HEK293 (cell line): ENCODE measurements around the gene CDH24.

Experiments used
- CTCF ChIA-PET: fragments of 350-600 bp; formaldehyde crosslinking; extraction: SDS; loops from one replicate; lab custom pipeline; 2021; ENCODE audit warnings: antibody characterized with exemption; lab: Yijun Ruan, JAX
- POLR2A ChIA-PET: fragments of 300-600 bp; formaldehyde crosslinking; extraction: SDS; loops from one replicate; lab custom pipeline; 2020; ENCODE audit warnings: antibody characterized with exemption, inconsistent platforms; lab: Yijun Ruan, JAX
- H3K27ac ChIP-seq: fragments of 200-500 bp; sonication (Bioruptor generic); 2 replicates; pipeline ENCODE4 v1.5.1; 2014; ENCODE audit warnings: low read depth, low read length, control low read depth, inconsistent platforms; ENCODE audit errors: extremely low read depth
- H3K36me3 ChIP-seq, 2 experiments: fragments of 200-500 bp in 1 of 2; sonication (Bioruptor generic) in 1 of 2; 1 replicate in 1 of 2; 2 replicates in 1 of 2; pipeline ENCODE4 v1.5.1; 2014 to 2017; ENCODE audit warnings: inconsistent platforms in 2 of 2, low read length in 2 of 2; ENCODE audit not compliant: control insufficient read depth in 2 of 2, insufficient read depth in 1 of 2
- H3K4me1 ChIP-seq: fragments of 200-500 bp; sonication (Bioruptor generic); 2 replicates; pipeline ENCODE4 v1.5.1; 2014; ENCODE audit warnings: mild to moderate bottlenecking, low read length, inconsistent platforms; ENCODE audit not compliant: control insufficient read depth, insufficient read depth
- H3K4me3 ChIP-seq: 2 replicates; pipeline ENCODE4 v1.5.1; 2011; ENCODE audit warnings: low read depth, mild to moderate bottlenecking, control low read depth, low read length, moderate library complexity
- H3K9me3 ChIP-seq: fragments of 200-500 bp; sonication (Bioruptor generic); 2 replicates; pipeline ENCODE4 v1.5.1; 2014; ENCODE audit warnings: low read depth, low read length, inconsistent platforms; ENCODE audit not compliant: control insufficient read depth, insufficient read depth
- INSM2 ChIP-seq: fragments of 450-650 bp; formaldehyde crosslinking; IDR thresholded peaks from 2 replicates; pipeline ENCODE4 v1.5.1; 2016; ENCODE audit warnings: missing biosample characterization, missing genetic modification characterization
- MEIS1 ChIP-seq: sonication (generic); formaldehyde crosslinking; IDR thresholded peaks from 2 replicates; pipeline ENCODE4 v1.8.1; 2022; ENCODE audit warnings: missing genetic modification reagents, mild to moderate bottlenecking, borderline replicate concordance
- PATZ1 ChIP-seq: fragments of 450-650 bp; formaldehyde crosslinking; IDR thresholded peaks from 2 replicates; pipeline ENCODE4 v1.5.1; 2016; ENCODE audit warnings: missing biosample characterization, missing genetic modification characterization
- SP2 ChIP-seq: fragments of 450-650 bp; formaldehyde crosslinking; IDR thresholded peaks from 2 replicates; pipeline ENCODE4 v1.5.1; 2016; ENCODE audit warnings: missing biosample characterization, missing genetic modification characterization
- ZNF202 ChIP-seq: fragments of 450-650 bp; formaldehyde crosslinking; IDR thresholded peaks from 2 replicates; pipeline ENCODE4 v1.5.1; 2016; ENCODE audit warnings: missing biosample characterization, missing genetic modification characterization, borderline replicate concordance
- ZNF600 ChIP-seq: fragments of 450-650 bp; formaldehyde crosslinking; IDR thresholded peaks from 2 replicates; pipeline ENCODE4 v1.5.1; 2016; ENCODE audit warnings: missing biosample characterization, missing genetic modification characterization
- ZSCAN30 ChIP-seq: fragments of 450-650 bp; IDR thresholded peaks from 2 replicates; pipeline ENCODE4 v1.5.1; 2018; ENCODE audit warnings: missing biosample characterization, mild to moderate bottlenecking, missing genetic modification characterization, moderate library complexity
- TF ChIP-seq, protein P1 (sequence below): fragments of 450-650 bp; formaldehyde crosslinking; IDR thresholded peaks from 2 replicates; pipeline ENCODE4 v1.5.1; 2016; ENCODE audit warnings: missing biosample characterization, missing genetic modification characterization
- TF ChIP-seq, protein P2 (sequence below): fragments of 450-650 bp; formaldehyde crosslinking; IDR thresholded peaks from 2 replicates; pipeline ENCODE4 v1.5.1; 2017; ENCODE audit warnings: missing biosample characterization, missing genetic modification characterization
- TF ChIP-seq, protein P3 (sequence below): fragments of 450-650 bp; formaldehyde crosslinking; IDR thresholded peaks from 2 replicates; pipeline ENCODE4 v1.5.1; 2017; ENCODE audit warnings: missing biosample characterization, missing genetic modification characterization

CDH24 gene

GRCh38 chr14:23070262-23071129 is 13.2 kb upstream of the CDH24 start (continued):
- TF ChIP-seq, protein P1, sequence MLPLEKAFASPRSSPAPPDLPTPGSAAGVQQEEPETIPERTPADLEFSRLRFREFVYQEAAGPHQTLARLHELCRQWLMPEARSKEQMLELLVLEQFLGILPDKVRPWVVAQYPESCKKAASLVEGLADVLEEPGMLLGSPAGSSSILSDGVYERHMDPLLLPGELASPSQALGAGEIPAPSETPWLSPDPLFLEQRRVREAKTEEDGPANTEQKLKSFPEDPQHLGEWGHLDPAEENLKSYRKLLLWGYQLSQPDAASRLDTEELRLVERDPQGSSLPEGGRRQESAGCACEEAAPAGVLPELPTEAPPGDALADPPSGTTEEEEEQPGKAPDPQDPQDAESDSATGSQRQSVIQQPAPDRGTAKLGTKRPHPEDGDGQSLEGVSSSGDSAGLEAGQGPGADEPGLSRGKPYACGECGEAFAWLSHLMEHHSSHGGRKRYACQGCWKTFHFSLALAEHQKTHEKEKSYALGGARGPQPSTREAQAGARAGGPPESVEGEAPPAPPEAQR (tag by site-specific recombination), result no peak
- TF ChIP-seq ZNF202 (no peak), PATZ1 (tag by site-specific recombination) (peak; percentile 63), ZSCAN30 (tag by site-specific recombination) (no peak), SP2 (tag by site-specific recombination) (no peak), MEIS1 (CRISPR knock-in tag) (no peak), INSM2 (no peak)
- TF ChIP-seq, protein P2, sequence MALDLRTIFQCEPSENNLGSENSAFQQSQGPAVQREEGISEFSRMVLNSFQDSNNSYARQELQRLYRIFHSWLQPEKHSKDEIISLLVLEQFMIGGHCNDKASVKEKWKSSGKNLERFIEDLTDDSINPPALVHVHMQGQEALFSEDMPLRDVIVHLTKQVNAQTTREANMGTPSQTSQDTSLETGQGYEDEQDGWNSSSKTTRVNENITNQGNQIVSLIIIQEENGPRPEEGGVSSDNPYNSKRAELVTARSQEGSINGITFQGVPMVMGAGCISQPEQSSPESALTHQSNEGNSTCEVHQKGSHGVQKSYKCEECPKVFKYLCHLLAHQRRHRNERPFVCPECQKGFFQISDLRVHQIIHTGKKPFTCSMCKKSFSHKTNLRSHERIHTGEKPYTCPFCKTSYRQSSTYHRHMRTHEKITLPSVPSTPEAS (tag by site-specific recombination), result no peak
- TF ChIP-seq, protein P3, sequence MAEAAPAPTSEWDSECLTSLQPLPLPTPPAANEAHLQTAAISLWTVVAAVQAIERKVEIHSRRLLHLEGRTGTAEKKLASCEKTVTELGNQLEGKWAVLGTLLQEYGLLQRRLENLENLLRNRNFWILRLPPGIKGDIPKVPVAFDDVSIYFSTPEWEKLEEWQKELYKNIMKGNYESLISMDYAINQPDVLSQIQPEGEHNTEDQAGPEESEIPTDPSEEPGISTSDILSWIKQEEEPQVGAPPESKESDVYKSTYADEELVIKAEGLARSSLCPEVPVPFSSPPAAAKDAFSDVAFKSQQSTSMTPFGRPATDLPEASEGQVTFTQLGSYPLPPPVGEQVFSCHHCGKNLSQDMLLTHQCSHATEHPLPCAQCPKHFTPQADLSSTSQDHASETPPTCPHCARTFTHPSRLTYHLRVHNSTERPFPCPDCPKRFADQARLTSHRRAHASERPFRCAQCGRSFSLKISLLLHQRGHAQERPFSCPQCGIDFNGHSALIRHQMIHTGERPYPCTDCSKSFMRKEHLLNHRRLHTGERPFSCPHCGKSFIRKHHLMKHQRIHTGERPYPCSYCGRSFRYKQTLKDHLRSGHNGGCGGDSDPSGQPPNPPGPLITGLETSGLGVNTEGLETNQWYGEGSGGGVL (tag by site-specific recombination), result peak; percentile 30; the same call in 1 of the 2 replicates

GRCh38 chr14:23069413-23069806 is 12.1 kb upstream of the CDH24 start:
- TF ChIP-seq INSM2 (no peak), ZNF600 (tag by site-specific recombination) (peak; percentile 73; the same call in 1 of the 2 replicates)
- TF ChIP-seq, all 188 proteins: peak for 1
- Histone ChIP-seq H3K27ac (peak overlapping the region; percentile 66), H3K9me3 (no peaks in the 10 kb centered on the region), H3K36me3 (peaks cover 29 to 59% of the 10 kb centered on the region in 2 experiments), H3K4me1 (peaks cover 16% of the 10 kb centered on the region), H3K4me3 (no peak overlapping the region)
- CTCF ChIA-PET, result interaction anchor here (0.6 to 4.0 kb wide), 47 partner anchors 9 to 391 kb away, joined by 3 to 58 read pairs (median 5); partner anchors contain the start of genes ACIN1, AJUBA, C14orf119 and CDH24
- POLR2A ChIA-PET, result interaction anchor here (0.7 to 2.0 kb wide), 10 partner anchors 11 to 140 kb away, joined by 3 to 20 read pairs (median 6); partner anchors contain the start of genes ACIN1, AJUBA, C14orf119 and PRMT5
